ENCODE results near the gene ATG7.

ATG7 gene

DNA sequence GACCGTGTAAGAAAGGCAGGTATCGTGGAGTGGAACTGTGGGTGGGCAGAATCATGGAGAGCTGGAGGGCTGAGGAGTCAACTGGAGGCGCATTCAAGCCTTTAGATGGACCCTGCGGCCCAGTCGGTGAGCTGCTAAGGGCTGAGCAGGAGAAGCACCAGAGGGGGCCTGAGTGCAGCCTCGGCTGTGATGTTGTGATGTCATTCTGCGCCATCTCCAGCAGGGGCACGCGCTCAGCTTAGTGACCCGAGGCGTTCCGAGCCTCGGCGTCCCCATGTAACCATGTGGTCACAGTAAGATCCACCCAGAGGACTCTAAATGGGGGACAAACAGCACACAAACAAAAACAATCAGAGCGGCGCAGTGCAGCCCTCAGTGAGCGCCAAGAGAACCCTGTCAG, 294.7 kb downstream of the ATG7 start (continued):
- TF ChIP-seq, protein P1, sequence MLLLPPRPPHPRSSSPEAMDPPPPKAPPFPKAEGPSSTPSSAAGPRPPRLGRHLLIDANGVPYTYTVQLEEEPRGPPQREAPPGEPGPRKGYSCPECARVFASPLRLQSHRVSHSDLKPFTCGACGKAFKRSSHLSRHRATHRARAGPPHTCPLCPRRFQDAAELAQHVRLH (tag by site-specific recombination; IDR thresholded peaks at IDR 0.05) = no peak
- TF ChIP-seq ZFP37 (tag by site-specific recombination; IDR thresholded peaks at IDR 0.05) (no peak), ZNF561 (tag by site-specific recombination; IDR thresholded peaks at IDR 0.05; ENCODE audit: borderline replicate concordance) (no peak), HOXA7 (CRISPR knock-in tag; IDR thresholded peaks at IDR 0.05; ENCODE audit: borderline replicate concordance) (no peak), ZSCAN16 (tag by site-specific recombination; IDR thresholded peaks at IDR 0.05) (no peak)
- TF ChIP-seq, protein P2, sequence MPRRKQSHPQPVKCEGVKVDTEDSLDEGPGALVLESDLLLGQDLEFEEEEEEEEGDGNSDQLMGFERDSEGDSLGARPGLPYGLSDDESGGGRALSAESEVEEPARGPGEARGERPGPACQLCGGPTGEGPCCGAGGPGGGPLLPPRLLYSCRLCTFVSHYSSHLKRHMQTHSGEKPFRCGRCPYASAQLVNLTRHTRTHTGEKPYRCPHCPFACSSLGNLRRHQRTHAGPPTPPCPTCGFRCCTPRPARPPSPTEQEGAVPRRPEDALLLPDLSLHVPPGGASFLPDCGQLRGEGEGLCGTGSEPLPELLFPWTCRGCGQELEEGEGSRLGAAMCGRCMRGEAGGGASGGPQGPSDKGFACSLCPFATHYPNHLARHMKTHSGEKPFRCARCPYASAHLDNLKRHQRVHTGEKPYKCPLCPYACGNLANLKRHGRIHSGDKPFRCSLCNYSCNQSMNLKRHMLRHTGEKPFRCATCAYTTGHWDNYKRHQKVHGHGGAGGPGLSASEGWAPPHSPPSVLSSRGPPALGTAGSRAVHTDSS (tag by site-specific recombination; IDR thresholded peaks at IDR 0.05) = no peak
- TF ChIP-seq, protein P3, sequence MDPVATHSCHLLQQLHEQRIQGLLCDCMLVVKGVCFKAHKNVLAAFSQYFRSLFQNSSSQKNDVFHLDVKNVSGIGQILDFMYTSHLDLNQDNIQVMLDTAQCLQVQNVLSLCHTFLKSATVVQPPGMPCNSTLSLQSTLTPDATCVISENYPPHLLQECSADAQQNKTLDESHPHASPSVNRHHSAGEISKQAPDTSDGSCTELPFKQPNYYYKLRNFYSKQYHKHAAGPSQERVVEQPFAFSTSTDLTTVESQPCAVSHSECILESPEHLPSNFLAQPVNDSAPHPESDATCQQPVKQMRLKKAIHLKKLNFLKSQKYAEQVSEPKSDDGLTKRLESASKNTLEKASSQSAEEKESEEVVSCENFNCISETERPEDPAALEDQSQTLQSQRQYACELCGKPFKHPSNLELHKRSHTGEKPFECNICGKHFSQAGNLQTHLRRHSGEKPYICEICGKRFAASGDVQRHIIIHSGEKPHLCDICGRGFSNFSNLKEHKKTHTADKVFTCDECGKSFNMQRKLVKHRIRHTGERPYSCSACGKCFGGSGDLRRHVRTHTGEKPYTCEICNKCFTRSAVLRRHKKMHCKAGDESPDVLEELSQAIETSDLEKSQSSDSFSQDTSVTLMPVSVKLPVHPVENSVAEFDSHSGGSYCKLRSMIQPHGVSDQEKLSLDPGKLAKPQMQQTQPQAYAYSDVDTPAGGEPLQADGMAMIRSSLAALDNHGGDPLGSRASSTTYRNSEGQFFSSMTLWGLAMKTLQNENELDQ (tag by site-specific recombination; IDR thresholded peaks at IDR 0.05; ENCODE audit: low read depth) = no peak

DNA sequence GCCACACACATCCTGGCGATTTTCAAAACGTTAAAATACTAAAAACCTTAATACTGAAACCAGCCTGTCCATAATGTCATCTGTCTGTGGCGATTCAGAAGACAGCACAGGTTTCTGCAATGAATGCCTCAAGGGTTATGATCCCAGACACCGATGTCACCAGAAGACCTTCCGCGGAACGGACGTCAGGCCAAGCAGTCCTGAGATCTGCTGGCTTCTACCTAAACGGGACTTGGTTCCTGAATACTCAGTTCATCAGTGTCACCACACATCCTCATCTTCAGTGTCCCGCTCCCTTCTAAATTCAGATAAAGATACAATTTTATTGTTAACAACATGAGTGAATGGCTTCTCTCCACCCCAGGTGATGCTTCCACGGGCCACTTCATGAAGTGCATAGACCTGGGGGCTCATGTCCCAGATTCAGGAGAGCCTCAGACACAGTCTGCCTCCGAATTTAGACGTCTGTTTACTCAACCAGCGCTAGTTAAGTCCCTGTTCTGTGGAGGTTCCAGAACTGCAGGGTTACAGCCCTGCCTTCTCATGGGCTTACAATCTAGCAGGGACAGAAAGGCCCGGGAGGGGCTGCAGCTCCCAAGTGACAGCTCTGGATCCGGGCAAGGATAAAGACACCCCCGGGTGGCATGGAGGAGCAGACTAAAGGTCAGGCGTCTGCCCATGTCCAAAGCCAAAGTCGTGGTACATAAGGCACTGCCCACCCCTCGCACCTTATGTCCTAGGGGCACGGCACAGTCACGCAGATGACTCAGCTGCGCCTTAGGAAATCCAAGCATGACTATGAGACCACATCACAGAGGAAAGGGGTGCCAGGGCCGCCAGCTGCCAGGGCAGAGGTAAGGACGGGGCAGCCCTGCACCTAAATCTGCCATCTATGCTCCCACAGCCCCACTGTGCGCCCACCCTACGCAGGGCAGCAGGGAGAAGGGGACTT, 295.6 kb downstream of the ATG7 start:
- H3K27ac ChIP-seq (ENCODE audit: extremely low read depth, low read depth, low read length) = no peak overlapping the region
- peaks cover 0 to 33% of the 10 kb centered on the region in 2 experiments; a peak in 2 of 3 replicates for H3K36me3 ChIP-seq (ENCODE audit: control insufficient read depth in 2 of 2, insufficient read depth in 1 of 2, low read length in 2 of 2)
- CTCF ChIA-PET = interaction anchor here (0.9 kb wide), 1 partner anchor 236 kb away, joined by 4 read pairs; no protein-coding TSS in a partner anchor
- TF ChIP-seq ZIC2 (tag by site-specific recombination; IDR thresholded peaks at IDR 0.05) (no peak), ZNF707 (tag by site-specific recombination; IDR thresholded peaks at IDR 0.05) (no peak), OSR2 (tag by site-specific recombination; IDR thresholded peaks at IDR 0.05) (no peak), ZNF311 (tag by site-specific recombination; IDR thresholded peaks at IDR 0.05; ENCODE audit: borderline replicate concordance) (no peak), KLF10 (tag by site-specific recombination; IDR thresholded peaks at IDR 0.05) (no peak), ZBTB20 (tag by site-specific recombination; IDR thresholded peaks at IDR 0.05) (no peak)
- TF ChIP-seq, protein P4, sequence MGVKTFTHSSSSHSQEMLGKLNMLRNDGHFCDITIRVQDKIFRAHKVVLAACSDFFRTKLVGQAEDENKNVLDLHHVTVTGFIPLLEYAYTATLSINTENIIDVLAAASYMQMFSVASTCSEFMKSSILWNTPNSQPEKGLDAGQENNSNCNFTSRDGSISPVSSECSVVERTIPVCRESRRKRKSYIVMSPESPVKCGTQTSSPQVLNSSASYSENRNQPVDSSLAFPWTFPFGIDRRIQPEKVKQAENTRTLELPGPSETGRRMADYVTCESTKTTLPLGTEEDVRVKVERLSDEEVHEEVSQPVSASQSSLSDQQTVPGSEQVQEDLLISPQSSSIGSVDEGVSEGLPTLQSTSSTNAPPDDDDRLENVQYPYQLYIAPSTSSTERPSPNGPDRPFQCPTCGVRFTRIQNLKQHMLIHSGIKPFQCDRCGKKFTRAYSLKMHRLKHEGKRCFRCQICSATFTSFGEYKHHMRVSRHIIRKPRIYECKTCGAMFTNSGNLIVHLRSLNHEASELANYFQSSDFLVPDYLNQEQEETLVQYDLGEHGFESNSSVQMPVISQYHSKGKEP (tag by site-specific recombination; IDR thresholded peaks at IDR 0.05) = no peak
- no peak overlapping the region for H3K4me3 ChIP-seq (ENCODE audit: low read depth, low read length)
- POLR2A ChIA-PET = no interaction called here
- no peaks in the 10 kb centered on the region for H3K9me3 ChIP-seq (ENCODE audit: control insufficient read depth, insufficient read depth, low read depth, low read length)
- H3K4me1 ChIP-seq (ENCODE audit: control insufficient read depth, insufficient read depth, low read length) = no peaks in the 10 kb centered on the region

DNA sequence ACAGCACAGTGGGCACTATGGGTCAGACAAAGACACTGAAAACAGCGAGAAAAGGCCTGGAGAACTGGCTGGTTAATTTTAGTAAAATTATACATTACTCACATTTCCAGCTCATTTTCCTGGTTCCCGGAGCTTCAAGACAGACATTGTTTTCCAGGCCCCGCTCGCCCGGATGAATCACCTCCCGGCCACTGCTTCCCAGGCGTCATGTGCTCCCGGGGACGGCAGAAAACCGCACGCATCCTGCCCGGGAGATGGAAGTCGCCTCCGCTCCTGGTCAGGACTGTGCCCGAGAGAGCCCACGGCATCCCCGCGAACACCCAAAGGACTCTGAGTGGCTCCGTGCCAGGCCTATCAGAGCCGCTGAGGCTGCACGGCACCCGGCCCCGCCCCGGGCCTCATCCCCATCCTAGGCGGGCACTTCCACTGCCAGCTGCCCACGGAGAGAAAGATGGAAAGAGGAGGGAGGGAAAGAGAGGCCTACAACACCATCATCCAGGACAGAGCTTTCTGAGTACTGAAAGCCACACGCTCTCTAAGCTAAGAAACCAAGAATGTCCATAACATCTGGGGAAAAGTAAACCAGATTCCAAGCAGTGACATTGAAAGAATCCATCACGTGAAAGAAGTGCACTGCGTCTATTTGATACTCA, 296.4 kb downstream of the ATG7 start:
- Histone ChIP-seq H3K27ac (ENCODE audit: extremely low read depth, low read depth, low read length) (no peak overlapping the region), H3K4me3 (ENCODE audit: low read depth, low read length) (no peak overlapping the region), H3K4me1 (ENCODE audit: control insufficient read depth, insufficient read depth, low read length) (no peaks in the 10 kb centered on the region), H3K36me3 (ENCODE audit: control insufficient read depth in 2 of 2, insufficient read depth in 1 of 2, low read length in 2 of 2) (peaks cover 0 to 29% of the 10 kb centered on the region in 2 experiments; a peak in 2 of 3 replicates), H3K9me3 (ENCODE audit: control insufficient read depth, insufficient read depth, low read depth, low read length) (no peaks in the 10 kb centered on the region)
- POLR2A ChIA-PET = no interaction called here
- CTCF ChIA-PET = interaction anchor here (0.5 to 1.8 kb wide), 2 partner anchors 190 to 333 kb away, joined by 3 to 12 read pairs; no protein-coding TSS in a partner anchor
- TF ChIP-seq, protein P5, sequence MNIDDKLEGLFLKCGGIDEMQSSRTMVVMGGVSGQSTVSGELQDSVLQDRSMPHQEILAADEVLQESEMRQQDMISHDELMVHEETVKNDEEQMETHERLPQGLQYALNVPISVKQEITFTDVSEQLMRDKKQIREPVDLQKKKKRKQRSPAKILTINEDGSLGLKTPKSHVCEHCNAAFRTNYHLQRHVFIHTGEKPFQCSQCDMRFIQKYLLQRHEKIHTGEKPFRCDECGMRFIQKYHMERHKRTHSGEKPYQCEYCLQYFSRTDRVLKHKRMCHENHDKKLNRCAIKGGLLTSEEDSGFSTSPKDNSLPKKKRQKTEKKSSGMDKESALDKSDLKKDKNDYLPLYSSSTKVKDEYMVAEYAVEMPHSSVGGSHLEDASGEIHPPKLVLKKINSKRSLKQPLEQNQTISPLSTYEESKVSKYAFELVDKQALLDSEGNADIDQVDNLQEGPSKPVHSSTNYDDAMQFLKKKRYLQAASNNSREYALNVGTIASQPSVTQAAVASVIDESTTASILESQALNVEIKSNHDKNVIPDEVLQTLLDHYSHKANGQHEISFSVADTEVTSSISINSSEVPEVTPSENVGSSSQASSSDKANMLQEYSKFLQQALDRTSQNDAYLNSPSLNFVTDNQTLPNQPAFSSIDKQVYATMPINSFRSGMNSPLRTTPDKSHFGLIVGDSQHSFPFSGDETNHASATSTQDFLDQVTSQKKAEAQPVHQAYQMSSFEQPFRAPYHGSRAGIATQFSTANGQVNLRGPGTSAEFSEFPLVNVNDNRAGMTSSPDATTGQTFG (tag by site-specific recombination; IDR thresholded peaks at IDR 0.05; ENCODE audit: borderline replicate concordance) = no peak
- 0 out of 2 replicates have a peak, but pooled peaks have one; percentile 33 for TF ChIP-seq ZNF600 (tag by site-specific recombination; IDR thresholded peaks at IDR 0.05)
